CD4-positive, alpha-beta T cell (primary cell): Measurements from ENCODE around the gene ITPKB. TPM values are rescaled to one million over a fixed set of nuclear protein-coding genes. Genes with fewer than 3 reads are reported as not detected.

Experiments
- ATAC-seq: fragments of 200-7000 bp; cut with Tn5 transposase; one replicate; pipeline ENCODE4 v1.10.0; 2022; ENCODE audit warnings: mild to moderate bottlenecking; ENCODE audit not compliant: poor library complexity
- CTCF ChIA-PET: fragments of 350-600 bp; sonication (Branson Sonifier 250); formaldehyde crosslinking; loops from one replicate; lab custom pipeline; 2021; ENCODE audit warnings: antibody characterized with exemption, inconsistent platforms; lab: Charles Lee
- POLR2A ChIA-PET: fragments of 350-600 bp; sonication (Branson Sonifier 250); formaldehyde crosslinking; loops from one replicate; lab custom pipeline; 2021; ENCODE audit warnings: antibody characterized with exemption, inconsistent platforms; lab: Charles Lee
- DNase-seq, 14 experiments: peaks; one replicate each; pipeline ENCODE4 v3.0.0-alpha.2; 2013 to 2020; ENCODE audit warnings: mixed read lengths in 2 of 14
- H3K27ac ChIP-seq, 2 donors: one replicate each; pipeline versions ENCODE4 v1.5.1 to v1.7.0; 2013; ENCODE audit warnings: low read length in 2 of 2, low read depth in 1 of 2, mild to moderate bottlenecking in 1 of 2
- H3K27me3 ChIP-seq, 2 experiments: 1 replicate in 1 of 2; 2 replicates in 1 of 2; pipeline versions ENCODE4 v1.6.1 to v1.7.0; 2013; ENCODE audit warnings: low read length in 2 of 2, control low read depth in 1 of 2, mild to moderate bottlenecking in 1 of 2, moderate library complexity in 1 of 2; ENCODE audit not compliant: insufficient read depth in 2 of 2, control insufficient read depth in 1 of 2
- H3K36me3 ChIP-seq: one replicate; pipeline ENCODE4 v1.6.1; 2013; ENCODE audit warnings: low read length, control low read depth; ENCODE audit not compliant: insufficient read depth
- H3K4me1 ChIP-seq: one replicate; pipeline ENCODE4 v1.6.1; 2013; ENCODE audit warnings: low read length, control low read depth; ENCODE audit not compliant: insufficient read depth
- H3K4me3 ChIP-seq: one replicate; pipeline ENCODE4 v1.5.1; 2013; ENCODE audit warnings: mild to moderate bottlenecking, low read length, moderate library complexity
- H3K9me3 ChIP-seq, 2 experiments: 1 replicate in 1 of 2; 2 replicates in 1 of 2; pipeline versions ENCODE4 v1.6.1 to v1.7.0; 2013; ENCODE audit warnings: low read length in 2 of 2, mild to moderate bottlenecking in 2 of 2, control low read depth in 1 of 2, moderate library complexity in 1 of 2; ENCODE audit not compliant: control insufficient read depth in 1 of 2, insufficient read depth in 1 of 2
- H3K27ac Mint-ChIP-seq: one replicate; pipeline ENCODE4 v1.8.0; 2020; ENCODE audit warnings: mixed read lengths
- H3K27me3 Mint-ChIP-seq: one replicate; pipeline ENCODE4 v1.8.0; 2021; ENCODE audit warnings: mixed read lengths
- H3K36me3 Mint-ChIP-seq: one replicate; pipeline ENCODE4 v1.8.0; 2021; ENCODE audit warnings: low read depth, mixed read lengths
- H3K4me1 Mint-ChIP-seq: one replicate; pipeline ENCODE4 v1.8.0; 2021; ENCODE audit warnings: low read depth, mixed read lengths
- H3K4me3 Mint-ChIP-seq: one replicate; pipeline ENCODE4 v1.8.0; 2020; ENCODE audit warnings: mild to moderate bottlenecking, mixed read lengths
- H3K9me3 Mint-ChIP-seq: one replicate; pipeline ENCODE4 v1.8.0; 2020; ENCODE audit warnings: mixed read lengths
- CTCF ChIP-seq: fragments of 200-600 bp; IDR thresholded peaks from one replicate; pipeline ENCODE4 v1.8.0; 2022; ENCODE audit warnings: antibody characterized with exemption, mild to moderate bottlenecking
- intact Hi-C, 2 experiments: fragments of 100-400 bp; cut with DNase I in 1 of 2; cut with micrococcal nuclease in 1 of 2; formaldehyde crosslinking; loops; one replicate each; pipeline versions ENCODE4 v1.15.1 to v1.9.0; 2023 to 2025; cut with DNase I, micrococcal nuclease
- total RNA-seq, 174 experiments: library from RNA in 2 of 174; stranded (reverse) in 2 of 174; gene quantifications; one replicate each; pipeline ENCODE4 v1.2.3 and lab custom pipeline; 2021 to 2026

ITPKB gene
- total RNA-seq, 2 experiments from 2014 or later, result 565 to 583 TPM

GRCh38 chr1:226656601-226657277 lies 82.3 kb downstream of the ITPKB start:
- H3K27me3 Mint-ChIP-seq, result no peaks in the 10 kb centered on the region
- Histone ChIP-seq H3K27ac (peak overlapping the region in 1 of 2 donors; percentile 47), H3K4me1 (no peaks in the 10 kb centered on the region), H3K36me3 (peaks cover 31% of the 10 kb centered on the region), H3K4me3 (no peak overlapping the region), H3K27me3 (no peaks in the 10 kb centered on the region), H3K9me3 (no peaks in the 10 kb centered on the region)
- no peaks in the 10 kb centered on the region for H3K9me3 Mint-ChIP-seq
- no peaks in the 10 kb centered on the region for H3K4me1 Mint-ChIP-seq
- H3K4me3 Mint-ChIP-seq, result peak overlapping the region; percentile 79
- TF ChIP-seq CTCF, result no peak
- intact Hi-C loops, result loop anchor here in 1 of 2 experiments (1.0 kb wide), 2 partner anchors 21 to 34 kb away; no protein-coding TSS in a partner anchor
- H3K36me3 Mint-ChIP-seq, result peaks cover 59% of the 10 kb centered on the region
- peak; percentile 77 for ATAC-seq
- H3K27ac Mint-ChIP-seq, result no peak overlapping the region
- ChIA-PET POLR2A (interaction anchor here (1.1 to 2.4 kb wide), 8 partner anchors 13 to 77 kb away, joined by 3 to 8 read pairs (median 4); no protein-coding TSS in a partner anchor), CTCF (interaction anchor here (1.2 to 2.7 kb wide), 2 partner anchors 21 to 23 kb away, joined by 4 to 7 read pairs; no protein-coding TSS in a partner anchor)
- DNase-seq, result peak in 13 of 14 experiments; percentile 33 to 90 (median 61)

GRCh38 chr1:226656201-226656600 lies 82.9 kb downstream of the ITPKB start:
- no peaks in the 10 kb centered on the region for H3K9me3 Mint-ChIP-seq
- intact Hi-C loops, result loop anchor here in 1 of 2 experiments (1.0 kb wide), 2 partner anchors 21 to 34 kb away; no protein-coding TSS in a partner anchor
- Histone ChIP-seq H3K4me1 (no peaks in the 10 kb centered on the region), H3K27me3 (no peaks in the 10 kb centered on the region), H3K27ac (no peak overlapping the region), H3K4me3 (no peak overlapping the region), H3K36me3 (peaks cover 27% of the 10 kb centered on the region), H3K9me3 (no peaks in the 10 kb centered on the region)
- peak overlapping the region; percentile 79 for H3K4me3 Mint-ChIP-seq
- H3K27ac Mint-ChIP-seq, result no peak overlapping the region
- DNase-seq (no peak), ATAC-seq (peak; percentile 1)
- ChIA-PET CTCF (interaction anchor here (1.2 to 2.7 kb wide), 2 partner anchors 21 to 23 kb away, joined by 4 to 7 read pairs; no protein-coding TSS in a partner anchor), POLR2A (interaction anchor here (1.1 to 2.2 kb wide), 7 partner anchors 12 to 77 kb away, joined by 3 to 8 read pairs (median 4); no protein-coding TSS in a partner anchor)
- no peak for TF ChIP-seq CTCF
- H3K4me1 Mint-ChIP-seq, result no peaks in the 10 kb centered on the region
- no peaks in the 10 kb centered on the region for H3K27me3 Mint-ChIP-seq
- peaks cover 53% of the 10 kb centered on the region for H3K36me3 Mint-ChIP-seq

- no peak overlapping the region for H3K4me3 ChIP-seq
- ChIA-PET CTCF (interaction anchor here (1.1 to 2.7 kb wide), 5 partner anchors 8 to 32 kb away, joined by 3 to 8 read pairs (median 4); no protein-coding TSS in a partner anchor), POLR2A (interaction anchor here (1.4 to 2.6 kb wide), 5 partner anchors 12 to 80 kb away, joined by 4 to 26 read pairs (median 7); no protein-coding TSS in a partner anchor)
- Mint-ChIP-seq H3K9me3 (no peaks in the 10 kb centered on the region), H3K36me3 (peaks cover 53% of the 10 kb centered on the region), H3K4me3 (peak overlapping the region; percentile 89), H3K4me1 (no peaks in the 10 kb centered on the region), H3K27ac (no peak overlapping the region), H3K27me3 (no peaks in the 10 kb centered on the region)
- ATAC-seq, result no peak
- H3K36me3 ChIP-seq, result peaks cover 24% of the 10 kb centered on the region
- no peaks in the 10 kb centered on the region for H3K9me3 ChIP-seq
- TF ChIP-seq CTCF, result no peak
- peak in 3 of 14 experiments; percentile 53 to 57 (median 55) for DNase-seq
- H3K4me1 ChIP-seq, result no peaks in the 10 kb centered on the region
- intact Hi-C loops, result loop anchor here (1.0 to 2.0 kb wide), 3 partner anchors 17 to 35 kb away; no protein-coding TSS in a partner anchor
- no peaks in the 10 kb centered on the region for H3K27me3 ChIP-seq
- no peak overlapping the region for H3K27ac ChIP-seq
These were observed 83.6 kb downstream of the ITPKB start for GRCh38 chr1:226655251-226656163.
